Gastrocnemius medialis (tissue), 4 donors: ENCODE measurements around the gene MAD1L1. TPM values are rescaled to one million over a fixed set of nuclear protein-coding genes. Genes with fewer than 3 reads are reported as not detected.

Experiments used
- ATAC-seq, 2 donors: fragments of 150-250 bp; one replicate each; pipeline ENCODE4 v1.9.1; 2016
- DNase-seq, 2 donors: peaks; one replicate each; pipeline ENCODE4 v3.0.0-alpha.2; 2019
- H3K27ac ChIP-seq, 4 donors: fragments of 200-600 bp; sonication (generic); 1 replicate in 1 of 4; 2 replicates in 3 of 4; pipeline ENCODE4 v1.5.1; 2016 to 2018; ENCODE audit warnings: mild to moderate bottlenecking in 2 of 4, moderate library complexity in 1 of 4
- H3K27me3 ChIP-seq, 3 donors: fragments of 200-600 bp; sonication (generic) in 2 of 3; 1 replicate in 1 of 3; 2 replicates in 2 of 3; pipeline versions ENCODE4 v1.5.1 to v1.6.0; 2016 to 2019; ENCODE audit warnings: mild to moderate bottlenecking in 1 of 3, moderate library complexity in 1 of 3
- H3K36me3 ChIP-seq, 2 donors: fragments of 200-600 bp; sonication (generic) in 1 of 2; one replicate each; pipeline ENCODE4 v1.5.1; 2017 to 2018
- H3K4me1 ChIP-seq, 2 donors: fragments of 200-600 bp; sonication (generic) in 1 of 2; one replicate each; pipeline ENCODE4 v1.5.1; 2016 to 2017; ENCODE audit warnings: mild to moderate bottlenecking in 2 of 2
- H3K4me3 ChIP-seq, 4 donors: fragments of 200-600 bp; sonication (generic) in 3 of 4; 1 replicate in 1 of 4; 2 replicates in 3 of 4; pipeline ENCODE4 v1.5.1; 2016 to 2019; ENCODE audit warnings: mild to moderate bottlenecking in 2 of 4
- H3K9me3 ChIP-seq, 3 donors: fragments of 200-600 bp; sonication (generic) in 2 of 3; 1 replicate in 1 of 3; 2 replicates in 2 of 3; pipeline ENCODE4 v1.5.1; 2016 to 2019
- POLR2A ChIP-seq, 2 donors: fragments of 450-650 bp; IDR thresholded peaks; one replicate each; pipeline ENCODE4 v1.6.1; 2017; ENCODE audit warnings: antibody characterized with exemption in 2 of 2, mild to moderate bottlenecking in 2 of 2, moderate library complexity in 2 of 2
- in situ Hi-C, 4 donors: fragments of 200-750 bp; cut with MboI; loops; one replicate each; pipeline versions ENCODE4 v1.15.0 to v1.8.0; 2017; ENCODE audit warnings: low sequenced_read_pairs in 4 of 4
- intact Hi-C: fragments of 100-400 bp; cut with DNase I; formaldehyde crosslinking; loops from one replicate; pipeline ENCODE4 v1.15.1; 2023; ENCODE audit warnings: low total_unique reads
- total RNA-seq, 4 donors: library from RNA; depleted of rRNA; stranded (reverse); fragments of >200 nt; gene quantifications; one replicate each; pipeline versions ENCODE4 v1.1.0 to v1.2.3, GENCODE V29; 2016
- TF ChIP-seq, protein P1 (sequence below), 5 experiments: fragments of 450-650 bp in 3 of 5; fragments of 200-600 bp in 2 of 5; sonication (generic) in 2 of 5; IDR thresholded peaks in 4 of 5; conservative IDR thresholded peaks in 1 of 5; 1 replicate in 4 of 5; 2 replicates in 1 of 5; pipeline ENCODE4 v1.5.1; 2016 to 2019; ENCODE audit warnings: antibody characterized with exemption in 5 of 5, mild to moderate bottlenecking in 3 of 5, moderate library complexity in 3 of 5

Gene MAD1L1
- total RNA-seq, 4 donors from 2014 or later: 19.7 to 32.4 (median 22.7) TPM

GRCh38 chr7:2171855-2172254 is 60.9 kb downstream of the MAD1L1 start:
- ATAC-seq: no peak
- Histone ChIP-seq H3K9me3 (no peaks in the 10 kb centered on the region), H3K4me1 (peaks cover 27 to 46% of the 10 kb centered on the region in 2 donors), H3K27me3 (no peaks in the 10 kb centered on the region), H3K36me3 (peaks cover 0 to 4% of the 10 kb centered on the region in 2 donors), H3K4me3 (no peak overlapping the region), H3K27ac (no peak overlapping the region)
- no peak for TF ChIP-seq POLR2A (IDR thresholded peaks at IDR 0.05)
- TF ChIP-seq, protein P1, sequence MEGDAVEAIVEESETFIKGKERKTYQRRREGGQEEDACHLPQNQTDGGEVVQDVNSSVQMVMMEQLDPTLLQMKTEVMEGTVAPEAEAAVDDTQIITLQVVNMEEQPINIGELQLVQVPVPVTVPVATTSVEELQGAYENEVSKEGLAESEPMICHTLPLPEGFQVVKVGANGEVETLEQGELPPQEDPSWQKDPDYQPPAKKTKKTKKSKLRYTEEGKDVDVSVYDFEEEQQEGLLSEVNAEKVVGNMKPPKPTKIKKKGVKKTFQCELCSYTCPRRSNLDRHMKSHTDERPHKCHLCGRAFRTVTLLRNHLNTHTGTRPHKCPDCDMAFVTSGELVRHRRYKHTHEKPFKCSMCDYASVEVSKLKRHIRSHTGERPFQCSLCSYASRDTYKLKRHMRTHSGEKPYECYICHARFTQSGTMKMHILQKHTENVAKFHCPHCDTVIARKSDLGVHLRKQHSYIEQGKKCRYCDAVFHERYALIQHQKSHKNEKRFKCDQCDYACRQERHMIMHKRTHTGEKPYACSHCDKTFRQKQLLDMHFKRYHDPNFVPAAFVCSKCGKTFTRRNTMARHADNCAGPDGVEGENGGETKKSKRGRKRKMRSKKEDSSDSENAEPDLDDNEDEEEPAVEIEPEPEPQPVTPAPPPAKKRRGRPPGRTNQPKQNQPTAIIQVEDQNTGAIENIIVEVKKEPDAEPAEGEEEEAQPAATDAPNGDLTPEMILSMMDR (IDR thresholded peaks at IDR 0.05 in 4 of 5, conservative IDR thresholded peaks at IDR 0.05 in 1 of 5): no peak
- DNase-seq: no peak
- intact Hi-C loops (no loop called here), in situ Hi-C loops (no loop called here)

DNA sequence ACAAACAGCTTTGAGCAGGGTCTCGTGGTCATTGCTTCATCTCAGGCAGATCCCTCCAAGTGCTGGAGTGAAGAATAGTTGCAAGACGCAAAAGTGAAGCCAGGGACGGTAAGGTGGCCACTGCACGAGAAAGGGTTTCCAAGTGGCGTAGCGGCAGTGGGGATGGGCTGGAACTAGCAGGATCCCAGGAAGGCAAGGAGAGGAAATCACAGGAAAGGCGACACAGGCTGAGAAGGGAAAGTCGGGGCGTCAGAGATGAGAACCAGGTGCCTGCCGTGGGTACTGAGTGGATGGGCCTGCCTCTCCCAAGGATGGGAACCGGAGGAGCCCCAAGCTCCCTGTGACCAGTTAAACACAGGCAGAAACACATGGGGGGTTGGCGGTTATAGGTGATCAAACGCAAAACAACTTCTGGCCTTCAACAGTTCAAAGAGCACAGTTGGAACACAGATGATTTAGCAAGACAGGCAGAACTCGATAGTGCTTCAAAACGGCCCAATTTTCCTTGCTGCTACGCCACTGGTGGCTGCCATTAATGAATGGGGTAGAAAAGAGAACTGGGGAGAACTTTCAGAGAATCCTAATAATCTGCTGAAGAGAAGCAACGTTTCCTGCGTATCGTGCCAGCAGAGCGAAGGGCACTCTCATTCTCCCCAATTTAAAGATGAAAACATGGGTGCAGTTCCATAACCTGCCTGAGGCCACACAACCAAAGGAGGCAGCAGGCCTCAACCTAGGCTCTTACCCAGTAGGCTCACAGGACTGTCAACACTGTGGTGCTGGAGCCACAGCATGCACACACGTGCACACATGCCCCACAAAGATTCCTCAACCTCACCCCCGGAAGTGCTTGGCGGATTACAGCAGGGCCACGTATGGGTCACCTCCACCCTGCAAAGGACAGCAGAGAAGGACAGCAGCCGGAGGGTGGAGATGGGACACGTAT is 61.9 kb downstream of the MAD1L1 start:
- H3K27ac ChIP-seq: no peak overlapping the region
- H3K27me3 ChIP-seq: no peaks in the 10 kb centered on the region
- H3K4me1 ChIP-seq: peaks cover 24 to 38% of the 10 kb centered on the region in 2 donors
- no peak for DNase-seq
- TF ChIP-seq, protein P1 (IDR thresholded peaks at IDR 0.05 in 4 of 5, conservative IDR thresholded peaks at IDR 0.05 in 1 of 5): no peak
- no peak for TF ChIP-seq POLR2A (IDR thresholded peaks at IDR 0.05)
- in situ Hi-C loops: no loop called here
- intact Hi-C loops: no loop called here
- no peak overlapping the region for H3K4me3 ChIP-seq
- no peak for ATAC-seq
- H3K36me3 ChIP-seq: peaks cover 0 to 4% of the 10 kb centered on the region in 2 donors
- no peaks in the 10 kb centered on the region for H3K9me3 ChIP-seq

GRCh38 chr7:2169923-2170575 is 62.7 kb downstream of the MAD1L1 start:
- Histone ChIP-seq H3K4me3 (no peak overlapping the region), H3K36me3 (peaks cover 0 to 4% of the 10 kb centered on the region in 2 donors), H3K27me3 (no peaks in the 10 kb centered on the region), H3K9me3 (no peaks in the 10 kb centered on the region), H3K27ac (no peak overlapping the region), H3K4me1 (peaks cover 16 to 30% of the 10 kb centered on the region in 2 donors)
- ATAC-seq (no peak), DNase-seq (no peak)
- in situ Hi-C loops (no loop called here), intact Hi-C loops (no loop called here)
- TF ChIP-seq, protein P1 (IDR thresholded peaks at IDR 0.05 in 4 of 5, conservative IDR thresholded peaks at IDR 0.05 in 1 of 5): no peak
- TF ChIP-seq POLR2A (IDR thresholded peaks at IDR 0.05): no peak

DNA sequence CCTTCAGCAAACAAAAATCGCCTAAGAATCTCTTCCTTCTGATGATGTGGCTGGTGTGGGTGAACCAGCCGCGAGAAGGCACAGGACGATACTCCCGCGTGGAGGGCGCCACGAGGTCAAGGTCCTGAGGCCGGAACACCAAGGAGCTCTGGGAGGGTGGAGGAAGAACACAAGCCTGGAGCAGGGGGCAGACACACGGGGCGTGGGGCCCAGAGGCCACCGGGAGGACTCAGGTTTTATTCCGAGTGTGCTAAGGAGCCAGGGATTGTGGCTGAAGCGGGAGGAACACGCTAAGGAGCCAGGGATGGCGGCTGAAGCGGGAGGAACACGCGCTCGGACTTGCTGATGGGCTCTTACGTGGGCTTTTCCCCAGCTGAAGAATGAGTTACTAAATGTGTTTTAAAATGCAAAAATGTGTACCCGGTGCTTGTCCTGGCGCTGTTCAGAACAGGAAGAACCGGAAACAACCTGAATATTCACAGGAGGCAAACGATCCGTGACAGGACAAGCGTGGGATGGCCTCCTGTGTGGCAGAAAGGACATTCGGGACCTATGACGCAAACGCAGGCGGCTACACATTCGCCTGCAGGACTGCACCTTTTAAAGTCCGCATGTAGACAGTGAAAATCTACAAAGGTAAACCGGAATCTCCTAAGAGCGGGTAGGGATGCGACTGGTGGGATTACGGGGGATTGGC is 64.0 kb downstream of the MAD1L1 start:
- Histone ChIP-seq H3K4me3 (no peak overlapping the region), H3K4me1 (peaks cover 10 to 17% of the 10 kb centered on the region in 2 donors), H3K27ac (no peak overlapping the region), H3K27me3 (no peaks in the 10 kb centered on the region), H3K9me3 (no peaks in the 10 kb centered on the region), H3K36me3 (peaks cover 0 to 4% of the 10 kb centered on the region in 2 donors)
- no peak for ATAC-seq
- no peak for DNase-seq
- in situ Hi-C loops (no loop called here), intact Hi-C loops (no loop called here)
- TF ChIP-seq, protein P1 (IDR thresholded peaks at IDR 0.05 in 4 of 5, conservative IDR thresholded peaks at IDR 0.05 in 1 of 5): no peak
- TF ChIP-seq POLR2A (IDR thresholded peaks at IDR 0.05): no peak
